LNCaP clone FGC (cell line): Measurements from ENCODE around the gene TSC22D1.

Experiments used
- DNase-seq: peaks from one replicate; pipeline ENCODE4 v3.0.0-alpha.2; 2011; ENCODE audit warnings: low read depth
- H3K4me3 ChIP-seq: 2 replicates; pipeline ENCODE4 v1.5.1; 2011; ENCODE audit warnings: mild to moderate bottlenecking, low read depth, low read length, control low read depth
- TF ChIP-seq, protein P1 (sequence below): IDR thresholded peaks from 2 replicates; pipeline ENCODE4 v1.5.1; 2012; ENCODE audit warnings: mild to moderate bottlenecking; ENCODE audit not compliant: control insufficient read depth, insufficient read depth; ENCODE audit errors: extremely low read depth

TSC22D1 gene

DNA sequence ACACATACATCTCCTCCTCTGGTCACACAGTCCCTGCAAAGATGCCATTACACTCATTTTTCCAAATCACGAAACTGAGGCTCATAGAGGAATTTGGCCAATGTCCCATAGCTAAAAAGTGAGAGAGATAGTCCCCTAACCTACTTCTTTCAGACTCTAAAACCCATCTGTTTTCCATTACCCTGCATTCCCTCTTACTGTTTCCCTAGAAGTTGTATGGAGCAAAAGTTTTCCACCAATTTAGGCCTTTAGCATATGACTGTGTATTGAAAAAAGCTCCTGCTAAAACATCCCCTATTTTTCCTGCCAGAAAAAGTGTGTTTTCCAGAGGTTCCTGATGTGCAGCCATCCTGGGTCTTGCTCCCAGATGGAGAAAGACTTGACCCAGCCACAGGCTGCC is 186.3 kb downstream of the TSC22D1 start:
- TF ChIP-seq, protein P1, sequence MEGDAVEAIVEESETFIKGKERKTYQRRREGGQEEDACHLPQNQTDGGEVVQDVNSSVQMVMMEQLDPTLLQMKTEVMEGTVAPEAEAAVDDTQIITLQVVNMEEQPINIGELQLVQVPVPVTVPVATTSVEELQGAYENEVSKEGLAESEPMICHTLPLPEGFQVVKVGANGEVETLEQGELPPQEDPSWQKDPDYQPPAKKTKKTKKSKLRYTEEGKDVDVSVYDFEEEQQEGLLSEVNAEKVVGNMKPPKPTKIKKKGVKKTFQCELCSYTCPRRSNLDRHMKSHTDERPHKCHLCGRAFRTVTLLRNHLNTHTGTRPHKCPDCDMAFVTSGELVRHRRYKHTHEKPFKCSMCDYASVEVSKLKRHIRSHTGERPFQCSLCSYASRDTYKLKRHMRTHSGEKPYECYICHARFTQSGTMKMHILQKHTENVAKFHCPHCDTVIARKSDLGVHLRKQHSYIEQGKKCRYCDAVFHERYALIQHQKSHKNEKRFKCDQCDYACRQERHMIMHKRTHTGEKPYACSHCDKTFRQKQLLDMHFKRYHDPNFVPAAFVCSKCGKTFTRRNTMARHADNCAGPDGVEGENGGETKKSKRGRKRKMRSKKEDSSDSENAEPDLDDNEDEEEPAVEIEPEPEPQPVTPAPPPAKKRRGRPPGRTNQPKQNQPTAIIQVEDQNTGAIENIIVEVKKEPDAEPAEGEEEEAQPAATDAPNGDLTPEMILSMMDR = no peak
- H3K4me3 ChIP-seq = no peak overlapping the region
- no peak for DNase-seq

DNA sequence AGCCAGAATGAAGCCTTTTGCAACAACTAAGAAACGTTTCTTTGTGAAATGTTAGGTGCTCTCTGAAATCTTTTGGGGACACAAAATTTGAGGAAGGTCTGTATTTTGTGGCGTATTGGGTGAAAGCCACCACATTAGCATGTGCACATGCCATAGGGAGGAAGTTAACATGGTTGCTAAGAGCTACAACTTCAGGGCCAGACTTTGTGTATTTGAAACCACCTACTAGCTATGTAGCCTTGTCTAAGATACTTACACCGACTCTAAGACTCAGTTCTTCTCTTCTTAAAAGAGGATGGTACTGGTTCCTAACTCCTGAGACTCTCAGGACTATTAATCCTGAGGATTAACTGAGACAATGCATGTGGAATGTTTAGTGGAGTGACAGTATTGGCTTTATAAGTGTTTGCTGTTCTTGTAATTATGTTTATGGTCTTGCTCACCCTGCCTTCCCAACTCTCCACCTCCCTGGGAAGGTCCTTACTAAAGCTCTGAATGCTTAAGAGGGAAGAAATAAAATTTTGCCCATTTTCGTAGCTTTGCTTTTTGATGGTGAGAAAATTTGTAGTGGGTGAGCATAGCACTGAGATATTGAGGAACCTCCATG is 187.0 kb downstream of the TSC22D1 start:
- peak; percentile 68 for DNase-seq
- TF ChIP-seq, protein P1 = no peak
- no peak overlapping the region for H3K4me3 ChIP-seq

DNA sequence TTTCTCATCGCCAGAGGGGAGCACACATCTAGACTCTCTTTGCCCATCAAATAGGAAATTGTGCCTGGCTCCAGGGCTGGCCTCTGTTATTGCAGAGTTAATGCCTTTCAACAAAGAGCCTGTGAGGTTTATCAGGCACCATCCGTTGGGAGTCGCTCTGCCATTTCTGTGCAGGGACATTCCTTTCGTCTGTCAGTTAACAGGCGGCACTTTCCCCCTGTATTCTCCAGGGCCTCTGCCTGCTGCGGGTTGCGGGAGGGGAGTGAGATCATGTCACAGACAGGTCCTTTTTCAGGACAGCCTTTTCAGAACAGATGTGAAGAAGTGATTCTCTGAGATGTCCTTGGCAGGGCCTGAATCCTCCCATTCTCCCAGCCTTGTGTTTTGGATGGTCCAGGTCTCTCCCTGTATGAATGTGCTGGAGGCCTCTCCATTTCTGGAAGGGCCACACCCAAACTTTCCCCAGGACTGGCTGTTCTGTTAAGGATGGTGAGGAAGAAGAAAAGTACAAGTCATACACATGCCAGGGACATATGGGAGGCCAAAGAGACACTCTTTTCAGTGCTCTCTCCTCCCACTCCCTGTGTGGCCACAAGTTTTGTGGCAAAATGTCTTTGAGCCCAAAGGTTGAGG is 187.6 kb downstream of the TSC22D1 start:
- TF ChIP-seq, protein P1 = no peak
- H3K4me3 ChIP-seq = no peak overlapping the region
- DNase-seq = no peak

DNA sequence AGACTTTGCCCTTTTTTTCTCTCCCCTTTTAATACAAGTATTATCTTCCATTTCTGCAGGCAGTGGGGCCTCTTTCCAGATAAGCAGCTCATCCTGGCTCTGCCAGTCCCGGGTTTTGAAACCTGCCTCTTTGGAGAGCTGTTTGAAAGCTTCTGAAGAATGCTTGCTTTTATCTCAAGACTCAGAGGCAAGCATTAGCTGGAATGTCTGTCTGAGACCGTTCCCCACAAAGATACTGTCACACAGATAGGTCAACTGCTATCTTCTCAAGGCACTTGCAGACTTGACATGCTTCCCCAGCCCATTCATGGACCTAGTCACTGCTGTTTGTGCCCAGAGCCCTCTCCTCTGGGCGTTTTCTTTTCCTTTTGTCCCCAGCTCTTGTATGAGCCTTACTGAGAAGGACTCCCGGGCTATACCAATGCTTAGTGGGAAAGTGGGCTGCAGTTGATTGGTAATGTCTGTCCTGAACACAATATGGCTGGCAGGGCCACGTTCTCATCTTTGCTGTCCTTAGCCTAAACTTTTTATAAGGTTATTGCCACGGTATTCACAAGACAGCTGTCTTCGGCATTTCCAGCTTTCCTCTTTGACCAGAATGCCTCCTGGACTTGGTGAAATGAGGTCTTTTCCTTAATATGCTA is 189.1 kb downstream of the TSC22D1 start:
- no peak for DNase-seq
- TF ChIP-seq, protein P1 = no peak

DNA sequence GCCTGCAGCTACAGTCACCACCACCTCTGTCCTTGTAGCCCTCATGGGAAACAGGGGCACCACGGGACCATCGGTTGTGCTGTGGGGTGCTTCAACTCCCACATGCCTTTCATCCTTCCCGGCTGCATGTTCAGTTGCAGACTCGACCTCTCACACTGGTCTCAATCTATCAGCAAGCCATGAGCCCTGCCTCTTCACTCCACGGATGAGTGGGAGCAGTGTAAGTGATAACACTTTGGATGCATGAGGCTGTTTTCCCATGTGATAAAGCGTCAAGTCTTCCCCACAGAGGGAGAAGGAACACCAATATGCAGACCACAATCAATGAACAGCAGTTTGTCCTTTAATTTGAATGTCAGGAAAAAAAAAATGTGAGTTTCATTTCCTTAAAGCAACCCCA is 190.3 kb downstream of the TSC22D1 start:
- H3K4me3 ChIP-seq = no peak overlapping the region
- TF ChIP-seq, protein P1 = no peak
- DNase-seq = no peak

More for the DNA sequence above, 189.1 kb downstream of the TSC22D1 start:
- H3K4me3 ChIP-seq = no peak overlapping the region

DNA sequence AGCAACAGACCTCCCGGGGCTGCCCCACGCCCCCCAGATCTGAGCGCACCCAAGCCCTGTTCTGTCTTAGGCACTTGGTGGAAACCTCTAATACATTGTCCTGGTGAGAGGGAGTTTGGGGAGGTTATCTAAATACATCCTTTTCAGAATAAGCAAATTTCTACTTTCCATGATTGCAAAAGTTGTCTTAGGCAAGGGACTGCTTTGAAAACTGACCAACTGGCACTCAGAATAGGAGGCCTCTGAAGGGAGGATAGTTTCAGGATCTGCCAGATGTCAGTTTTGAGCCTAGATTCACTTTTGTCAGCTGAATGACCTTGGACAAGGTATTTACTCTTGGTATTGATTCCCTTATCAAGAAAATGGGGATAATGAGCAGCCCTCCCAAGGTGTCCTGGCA is 190.7 kb downstream of the TSC22D1 start:
- DNase-seq = no peak
- TF ChIP-seq, protein P1 = no peak

More for the DNA sequence above, 190.7 kb downstream of the TSC22D1 start:
- no peak overlapping the region for H3K4me3 ChIP-seq
